Kidney epithelial cell (primary cell): Measurements from ENCODE around the gene AGTPBP1. TPM values are rescaled to one million over a fixed set of nuclear protein-coding genes. Genes with fewer than 3 reads are reported as not detected.

Experiments used
- DNase-seq: peaks from one replicate; pipeline ENCODE4 v3.0.0-alpha.2; 2010; ENCODE audit warnings: low read depth
- H3K27me3 ChIP-seq: 2 replicates; pipeline ENCODE4 v1.6.0; 2011; ENCODE audit warnings: low read length; ENCODE audit not compliant: control insufficient read depth, insufficient read depth
- H3K36me3 ChIP-seq: 2 replicates; pipeline ENCODE4 v1.5.1; 2011; ENCODE audit warnings: low read length; ENCODE audit not compliant: control insufficient read depth, insufficient read depth
- H3K4me3 ChIP-seq: 2 replicates; pipeline ENCODE4 v1.5.1; 2011; ENCODE audit warnings: low read depth, mild to moderate bottlenecking, control low read depth, low read length
- CTCF ChIP-seq: IDR thresholded peaks from 2 replicates; pipeline ENCODE4 v1.5.1; 2011; ENCODE audit warnings: mild to moderate bottlenecking, moderate library complexity, low read length, control low read depth, inconsistent platforms; ENCODE audit not compliant: insufficient read depth, poor library complexity, severe bottlenecking
- total RNA-seq: library from RNA; depleted of rRNA; stranded (reverse); fragments of >200 nt; gene quantifications from 2 replicates; pipeline ENCODE4 v1.2.3, GENCODE V29; 2015

The AGTPBP1 gene
- total RNA-seq, 1 donor from 2014 or later = 21.8 TPM

- no peak for DNase-seq
- Histone ChIP-seq H3K27me3 (no peaks in the 10 kb centered on the region), H3K36me3 (no peaks in the 10 kb centered on the region), H3K4me3 (no peak overlapping the region)
- no peak for TF ChIP-seq CTCF
Measured at GRCh38 chr9:85547599-85547998, 194.2 kb downstream of the AGTPBP1 start.

- H3K4me3 ChIP-seq = no peak overlapping the region
- H3K36me3 ChIP-seq = no peaks in the 10 kb centered on the region
- TF ChIP-seq CTCF = no peak
- H3K27me3 ChIP-seq = no peaks in the 10 kb centered on the region
- no peak for DNase-seq
Measured at GRCh38 chr9:85543196-85543595, 198.6 kb downstream of the AGTPBP1 start.

GRCh38 chr9:85541876-85542275 lies 199.9 kb downstream of the AGTPBP1 start:
- no peak overlapping the region for H3K4me3 ChIP-seq
- no peaks in the 10 kb centered on the region for H3K27me3 ChIP-seq
- H3K36me3 ChIP-seq = no peaks in the 10 kb centered on the region
- DNase-seq = no peak
- no peak for TF ChIP-seq CTCF

- H3K36me3 ChIP-seq = no peaks in the 10 kb centered on the region
- H3K4me3 ChIP-seq = no peak overlapping the region
- TF ChIP-seq CTCF = no peak
- no peak for DNase-seq
- H3K27me3 ChIP-seq = no peaks in the 10 kb centered on the region
Measured at GRCh38 chr9:85536514-85536913, 205.2 kb downstream of the AGTPBP1 start.

GRCh38 chr9:85536076-85536475 lies 205.7 kb downstream of the AGTPBP1 start:
- no peak for DNase-seq

More at GRCh38 chr9:85536076-85536475, 205.7 kb downstream of the AGTPBP1 start:
- Histone ChIP-seq H3K4me3 (no peak overlapping the region), H3K36me3 (no peaks in the 10 kb centered on the region), H3K27me3 (no peaks in the 10 kb centered on the region)
- TF ChIP-seq CTCF = no peak
